ENCODE data around the gene GPX4. TPM values are rescaled to one million over a fixed set of nuclear protein-coding genes. Genes with fewer than 3 reads are reported as not detected.

GPX4 gene
- polyA plus RNA-seq, 1 donor from 2014 or later: 713 TPM

DNA sequence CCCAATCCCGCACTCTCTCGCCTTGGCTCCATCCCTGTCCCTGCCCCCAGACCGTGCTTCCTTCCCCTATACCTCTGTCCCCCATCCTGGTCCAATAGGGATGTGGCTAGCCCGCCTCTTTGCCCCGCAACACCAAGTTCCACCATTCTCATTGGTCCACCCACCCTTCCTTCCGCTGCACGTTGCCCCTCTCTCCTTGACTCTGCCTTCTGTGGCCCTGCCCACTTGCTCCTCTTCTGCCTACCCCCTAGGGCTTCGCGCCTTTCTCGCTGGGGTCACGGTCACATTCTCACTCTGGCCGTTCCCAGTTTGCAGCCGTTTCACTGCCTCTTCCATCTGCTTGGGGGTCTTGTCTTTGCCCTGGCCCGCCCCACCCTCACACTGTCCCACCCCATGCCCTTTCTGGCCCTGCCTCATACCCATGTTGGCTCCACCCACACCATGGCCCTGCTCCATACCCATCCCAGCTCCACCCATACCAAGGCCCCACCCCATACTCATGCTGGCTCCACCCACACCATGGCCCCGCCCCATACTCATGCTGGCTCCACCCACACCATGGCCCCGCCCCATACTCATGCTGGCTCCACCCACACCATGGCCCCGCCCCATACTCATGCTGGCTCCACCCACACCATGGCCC lies 41.3 kb upstream of the GPX4 start:
- Histone ChIP-seq H3K79me2 (replicated peaks; ENCODE audit: insufficient read depth, low read length) (no peaks in the 10 kb centered on the region), H3K9me3 (ENCODE audit: low read length) (peaks cover 11% of the 10 kb centered on the region), H3K27me3 (ENCODE audit: insufficient read depth, low read depth, low read length) (peaks cover 13% of the 10 kb centered on the region), H4K20me1 (ENCODE audit: insufficient read depth) (no peaks in the 10 kb centered on the region), H3K9me2 (ENCODE audit: insufficient read depth, low read length) (no peaks in the 10 kb centered on the region), H2AFZ (ENCODE audit: low read depth, low read length) (no peak overlapping the region), H3K27ac (ENCODE audit: low read length) (no peak overlapping the region), H3K4me2 (ENCODE audit: low read length) (no peak overlapping the region), H3K36me3 (ENCODE audit: insufficient read depth, low read length) (peaks cover 3% of the 10 kb centered on the region), H3K9ac (ENCODE audit: low read length) (no peak overlapping the region), H3F3A (ENCODE audit: insufficient read depth, low read length, poor library complexity, severe bottlenecking) (no peaks in the 10 kb centered on the region), H3K4me3 (ENCODE audit: low read length) (no peak overlapping the region)
- TF ChIP-seq REST (IDR thresholded peaks at IDR 0.05; ENCODE audit: borderline replicate concordance): no peak
- no peak for TF ChIP-seq TAF1 (IDR thresholded peaks at IDR 0.05; ENCODE audit: low read depth)
- TF ChIP-seq RAD21 (conservative IDR thresholded peaks at IDR 0.05): no peak
- no peak for TF ChIP-seq EP300 (conservative IDR thresholded peaks at IDR 0.05; ENCODE audit: poor library complexity, severe bottlenecking)
- TF ChIP-seq EZH2 (IDR thresholded peaks at IDR 0.05; ENCODE audit: borderline replicate concordance, insufficient read depth, low read length, poor library complexity, severe bottlenecking): no peak
- TF ChIP-seq POLR2AphosphoS5 (IDR thresholded peaks at IDR 0.05): no peak
- no peak for TF ChIP-seq SMC3 (conservative IDR thresholded peaks at IDR 0.05; ENCODE audit: poor library complexity)
- TF ChIP-seq, protein P1, sequence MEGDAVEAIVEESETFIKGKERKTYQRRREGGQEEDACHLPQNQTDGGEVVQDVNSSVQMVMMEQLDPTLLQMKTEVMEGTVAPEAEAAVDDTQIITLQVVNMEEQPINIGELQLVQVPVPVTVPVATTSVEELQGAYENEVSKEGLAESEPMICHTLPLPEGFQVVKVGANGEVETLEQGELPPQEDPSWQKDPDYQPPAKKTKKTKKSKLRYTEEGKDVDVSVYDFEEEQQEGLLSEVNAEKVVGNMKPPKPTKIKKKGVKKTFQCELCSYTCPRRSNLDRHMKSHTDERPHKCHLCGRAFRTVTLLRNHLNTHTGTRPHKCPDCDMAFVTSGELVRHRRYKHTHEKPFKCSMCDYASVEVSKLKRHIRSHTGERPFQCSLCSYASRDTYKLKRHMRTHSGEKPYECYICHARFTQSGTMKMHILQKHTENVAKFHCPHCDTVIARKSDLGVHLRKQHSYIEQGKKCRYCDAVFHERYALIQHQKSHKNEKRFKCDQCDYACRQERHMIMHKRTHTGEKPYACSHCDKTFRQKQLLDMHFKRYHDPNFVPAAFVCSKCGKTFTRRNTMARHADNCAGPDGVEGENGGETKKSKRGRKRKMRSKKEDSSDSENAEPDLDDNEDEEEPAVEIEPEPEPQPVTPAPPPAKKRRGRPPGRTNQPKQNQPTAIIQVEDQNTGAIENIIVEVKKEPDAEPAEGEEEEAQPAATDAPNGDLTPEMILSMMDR (IDR thresholded peaks at IDR 0.05; ENCODE audit: poor library complexity, severe bottlenecking): no peak
- TF ChIP-seq MXI1 (conservative IDR thresholded peaks at IDR 0.05; ENCODE audit: poor library complexity, severe bottlenecking): no peak

GRCh38 chr19:1063030-1063908 lies 40.5 kb upstream of the GPX4 start:
- TF ChIP-seq TAF1 (IDR thresholded peaks at IDR 0.05; ENCODE audit: low read depth): no peak
- TF ChIP-seq REST (IDR thresholded peaks at IDR 0.05; ENCODE audit: borderline replicate concordance): no peak
- TF ChIP-seq, protein P1 (IDR thresholded peaks at IDR 0.05; ENCODE audit: poor library complexity, severe bottlenecking): no peak
- no peak for TF ChIP-seq EP300 (conservative IDR thresholded peaks at IDR 0.05; ENCODE audit: poor library complexity, severe bottlenecking)
- TF ChIP-seq MXI1 (conservative IDR thresholded peaks at IDR 0.05; ENCODE audit: poor library complexity, severe bottlenecking): no peak
- no peak for TF ChIP-seq POLR2AphosphoS5 (IDR thresholded peaks at IDR 0.05)
- TF ChIP-seq EZH2 (IDR thresholded peaks at IDR 0.05; ENCODE audit: borderline replicate concordance, insufficient read depth, low read length, poor library complexity, severe bottlenecking): no peak
- no peak for TF ChIP-seq SMC3 (conservative IDR thresholded peaks at IDR 0.05; ENCODE audit: poor library complexity)
- no peak for TF ChIP-seq RAD21 (conservative IDR thresholded peaks at IDR 0.05)
- no peak overlapping the region for H3K4me2 ChIP-seq (ENCODE audit: low read length)
- peaks cover 3% of the 10 kb centered on the region for H3K36me3 ChIP-seq (ENCODE audit: insufficient read depth, low read length)

More at GRCh38 chr19:1063030-1063908, 40.5 kb upstream of the GPX4 start:
- H3F3A ChIP-seq (ENCODE audit: insufficient read depth, low read length, poor library complexity, severe bottlenecking): no peaks in the 10 kb centered on the region
- no peaks in the 10 kb centered on the region for H3K9me2 ChIP-seq (ENCODE audit: insufficient read depth, low read length)
- no peak overlapping the region for H2AFZ ChIP-seq (ENCODE audit: low read depth, low read length)
- peaks cover 16% of the 10 kb centered on the region for H3K27me3 ChIP-seq (ENCODE audit: insufficient read depth, low read depth, low read length)
- H3K9ac ChIP-seq (ENCODE audit: low read length): no peak overlapping the region
- no peaks in the 10 kb centered on the region for H4K20me1 ChIP-seq (ENCODE audit: insufficient read depth)
- H3K9me3 ChIP-seq (ENCODE audit: low read length): peaks cover 7% of the 10 kb centered on the region
- H3K27ac ChIP-seq (ENCODE audit: low read length): no peak overlapping the region
- H3K79me2 ChIP-seq (replicated peaks; ENCODE audit: insufficient read depth, low read length): no peaks in the 10 kb centered on the region
- no peak overlapping the region for H3K4me3 ChIP-seq (ENCODE audit: low read length)
